Stimulated activated naive CD8-positive, alpha-beta T cell treated with anti-CD3 and anti-CD28 coated beads, Interleukin-15, Interleukin-2, amounts not matched to agents 100 ng/mL and 50 ng/mL, for 24 hours (primary cell): Measurements from ENCODE around the gene TGFBR2.

Experiments used
- H3K27ac Mint-ChIP-seq: one replicate; pipeline ENCODE4 v1.8.0; 2021; ENCODE audit warnings: mild to moderate bottlenecking, mixed read lengths
- H3K27me3 Mint-ChIP-seq: one replicate; pipeline ENCODE4 v1.8.0; 2021; ENCODE audit warnings: mixed read lengths
- H3K36me3 Mint-ChIP-seq: one replicate; pipeline ENCODE4 v1.8.0; 2021; ENCODE audit warnings: low read depth, mixed read lengths
- H3K4me1 Mint-ChIP-seq: one replicate; pipeline ENCODE4 v1.8.0; 2021; ENCODE audit warnings: low read depth, mixed read lengths
- H3K4me3 Mint-ChIP-seq: one replicate; pipeline ENCODE4 v1.8.0; 2021; ENCODE audit warnings: mild to moderate bottlenecking, mixed read lengths
- H3K9me3 Mint-ChIP-seq: one replicate; pipeline ENCODE4 v1.8.0; 2021; ENCODE audit warnings: mixed read lengths

The TGFBR2 gene

GRCh38 chr3:30587904-30588303 is 18.5 kb upstream of the TGFBR2 start:
- no peaks in the 10 kb centered on the region for H3K27me3 Mint-ChIP-seq
- H3K27ac Mint-ChIP-seq: no peak overlapping the region
- no peaks in the 10 kb centered on the region for H3K36me3 Mint-ChIP-seq
- H3K4me3 Mint-ChIP-seq: no peak overlapping the region
- H3K9me3 Mint-ChIP-seq: peaks cover 3% of the 10 kb centered on the region
- no peaks in the 10 kb centered on the region for H3K4me1 Mint-ChIP-seq

- H3K4me3 Mint-ChIP-seq: no peak overlapping the region
- H3K36me3 Mint-ChIP-seq: no peaks in the 10 kb centered on the region
- H3K9me3 Mint-ChIP-seq: peaks cover 9% of the 10 kb centered on the region
- no peaks in the 10 kb centered on the region for H3K27me3 Mint-ChIP-seq
- peaks cover 35% of the 10 kb centered on the region for H3K4me1 Mint-ChIP-seq
- H3K27ac Mint-ChIP-seq: no peak overlapping the region
Measured at GRCh38 chr3:30596152-30596551, 10.2 kb upstream of the TGFBR2 start.

- peaks cover 9% of the 10 kb centered on the region for H3K9me3 Mint-ChIP-seq
- H3K27me3 Mint-ChIP-seq: no peaks in the 10 kb centered on the region
- H3K36me3 Mint-ChIP-seq: no peaks in the 10 kb centered on the region
- no peak overlapping the region for H3K4me3 Mint-ChIP-seq
- H3K4me1 Mint-ChIP-seq: peaks cover 44% of the 10 kb centered on the region
- H3K27ac Mint-ChIP-seq: no peak overlapping the region
Measured at GRCh38 chr3:30597131-30597768, 9.2 kb upstream of the TGFBR2 start.

GRCh38 chr3:30597769-30598134 is 8.6 kb upstream of the TGFBR2 start:
- Mint-ChIP-seq H3K4me1 (peaks cover 47% of the 10 kb centered on the region), H3K27me3 (no peaks in the 10 kb centered on the region), H3K4me3 (no peak overlapping the region), H3K27ac (no peak overlapping the region), H3K36me3 (no peaks in the 10 kb centered on the region), H3K9me3 (peaks cover 9% of the 10 kb centered on the region)

GRCh38 chr3:30598668-30599545 is 7.5 kb upstream of the TGFBR2 start:
- peaks cover 58% of the 10 kb centered on the region for H3K4me1 Mint-ChIP-seq
- H3K9me3 Mint-ChIP-seq: peaks cover 6% of the 10 kb centered on the region
- H3K27me3 Mint-ChIP-seq: no peaks in the 10 kb centered on the region
- H3K27ac Mint-ChIP-seq: peak overlapping the region; percentile 23
- H3K36me3 Mint-ChIP-seq: no peaks in the 10 kb centered on the region
- H3K4me3 Mint-ChIP-seq: no peak overlapping the region

GRCh38 chr3:30600572-30600971 is 5.8 kb upstream of the TGFBR2 start:
- no peak overlapping the region for H3K27ac Mint-ChIP-seq
- no peak overlapping the region for H3K4me3 Mint-ChIP-seq
- H3K9me3 Mint-ChIP-seq: peaks cover 5% of the 10 kb centered on the region
- H3K4me1 Mint-ChIP-seq: peaks cover 75% of the 10 kb centered on the region
- no peaks in the 10 kb centered on the region for H3K36me3 Mint-ChIP-seq
- H3K27me3 Mint-ChIP-seq: no peaks in the 10 kb centered on the region

GRCh38 chr3:30602946-30603345 is 3.5 kb upstream of the TGFBR2 start:
- Mint-ChIP-seq H3K27me3 (no peaks in the 10 kb centered on the region), H3K4me1 (peaks cover 69% of the 10 kb centered on the region), H3K36me3 (no peaks in the 10 kb centered on the region), H3K4me3 (peak overlapping the region; percentile 32), H3K9me3 (peaks cover 5% of the 10 kb centered on the region), H3K27ac (peak overlapping the region; percentile 42)

GRCh38 chr3:30604093-30604492 is 2.3 kb upstream of the TGFBR2 start:
- peaks cover 11% of the 10 kb centered on the region for H3K36me3 Mint-ChIP-seq
- H3K9me3 Mint-ChIP-seq: peaks cover 5% of the 10 kb centered on the region
- H3K27ac Mint-ChIP-seq: peak overlapping the region; percentile 84
- peak overlapping the region; percentile 96 for H3K4me3 Mint-ChIP-seq
- H3K4me1 Mint-ChIP-seq: peaks cover 61% of the 10 kb centered on the region
- H3K27me3 Mint-ChIP-seq: no peaks in the 10 kb centered on the region

GRCh38 chr3:30604558-30604957 is 1.8 kb upstream of the TGFBR2 start:
- H3K4me1 Mint-ChIP-seq: peaks cover 58% of the 10 kb centered on the region
- H3K27ac Mint-ChIP-seq: peak overlapping the region; percentile 84
- H3K4me3 Mint-ChIP-seq: peak overlapping the region; percentile 96
- H3K27me3 Mint-ChIP-seq: no peaks in the 10 kb centered on the region
- peaks cover 5% of the 10 kb centered on the region for H3K9me3 Mint-ChIP-seq
- H3K36me3 Mint-ChIP-seq: peaks cover 15% of the 10 kb centered on the region

GRCh38 chr3:30605005-30605404 is 1.4 kb upstream of the TGFBR2 start:
- peaks cover 5% of the 10 kb centered on the region for H3K9me3 Mint-ChIP-seq
- H3K27ac Mint-ChIP-seq: peak overlapping the region; percentile 84
- peaks cover 20% of the 10 kb centered on the region for H3K36me3 Mint-ChIP-seq
- H3K4me1 Mint-ChIP-seq: peaks cover 58% of the 10 kb centered on the region
- H3K27me3 Mint-ChIP-seq: no peaks in the 10 kb centered on the region
- peak overlapping the region; percentile 96 for H3K4me3 Mint-ChIP-seq

GRCh38 chr3:30605706-30606300 is 598 bp upstream of the TGFBR2 start:
- Mint-ChIP-seq H3K4me3 (peak overlapping the region; percentile 96), H3K27ac (peak overlapping the region; percentile 84), H3K36me3 (peaks cover 27% of the 10 kb centered on the region), H3K9me3 (peaks cover 4% of the 10 kb centered on the region), H3K4me1 (peaks cover 66% of the 10 kb centered on the region), H3K27me3 (no peaks in the 10 kb centered on the region)

GRCh38 chr3:30607032-30607833 is 832 bp downstream of the TGFBR2 start:
- Mint-ChIP-seq H3K36me3 (peaks cover 36% of the 10 kb centered on the region), H3K27ac (peak overlapping the region; percentile 96), H3K27me3 (no peaks in the 10 kb centered on the region), H3K4me1 (peaks cover 68% of the 10 kb centered on the region), H3K4me3 (peak overlapping the region; percentile 96), H3K9me3 (no peaks in the 10 kb centered on the region)

- Mint-ChIP-seq H3K27me3 (no peaks in the 10 kb centered on the region), H3K4me1 (peaks cover 70% of the 10 kb centered on the region), H3K9me3 (no peaks in the 10 kb centered on the region), H3K27ac (peak overlapping the region; percentile 98), H3K4me3 (peak overlapping the region; percentile 96), H3K36me3 (peaks cover 47% of the 10 kb centered on the region)
Measured at GRCh38 chr3:30608598-30608947, 2.2 kb downstream of the TGFBR2 start.

- Mint-ChIP-seq H3K27me3 (no peaks in the 10 kb centered on the region), H3K36me3 (peaks cover 56% of the 10 kb centered on the region), H3K9me3 (no peaks in the 10 kb centered on the region), H3K4me1 (peaks cover 70% of the 10 kb centered on the region), H3K4me3 (peak overlapping the region; percentile 96), H3K27ac (peak overlapping the region; percentile 98)
Measured at GRCh38 chr3:30609930-30610701, 3.7 kb downstream of the TGFBR2 start.
